ENCODE measurements around the gene SCGN.

Gene SCGN

GRCh38 chr6:25640891-25641290 is 11.1 kb upstream of the SCGN start:
- no peak for DNase-seq (ENCODE audit: low read depth, low spot score)

DNA sequence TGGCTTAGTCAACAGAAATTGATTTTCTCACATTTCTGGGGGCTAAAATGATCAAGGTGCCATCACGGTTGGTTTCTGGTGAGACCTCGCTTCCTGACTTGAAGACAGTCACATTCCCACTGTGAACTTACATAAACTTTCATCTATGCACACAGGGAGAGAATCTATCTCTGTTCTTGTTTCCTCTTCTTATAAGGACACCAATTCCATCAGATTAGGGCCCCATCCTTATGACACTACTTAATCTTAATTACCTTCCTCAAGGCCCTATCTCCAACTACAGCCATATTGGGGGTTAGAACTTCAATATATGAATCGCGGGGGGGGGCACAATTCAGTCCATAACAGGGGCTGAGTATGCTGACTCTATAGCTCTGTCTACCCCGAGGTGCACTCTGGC is 10.6 kb upstream of the SCGN start:
- no peak for DNase-seq (ENCODE audit: low read depth, low spot score)

DNA sequence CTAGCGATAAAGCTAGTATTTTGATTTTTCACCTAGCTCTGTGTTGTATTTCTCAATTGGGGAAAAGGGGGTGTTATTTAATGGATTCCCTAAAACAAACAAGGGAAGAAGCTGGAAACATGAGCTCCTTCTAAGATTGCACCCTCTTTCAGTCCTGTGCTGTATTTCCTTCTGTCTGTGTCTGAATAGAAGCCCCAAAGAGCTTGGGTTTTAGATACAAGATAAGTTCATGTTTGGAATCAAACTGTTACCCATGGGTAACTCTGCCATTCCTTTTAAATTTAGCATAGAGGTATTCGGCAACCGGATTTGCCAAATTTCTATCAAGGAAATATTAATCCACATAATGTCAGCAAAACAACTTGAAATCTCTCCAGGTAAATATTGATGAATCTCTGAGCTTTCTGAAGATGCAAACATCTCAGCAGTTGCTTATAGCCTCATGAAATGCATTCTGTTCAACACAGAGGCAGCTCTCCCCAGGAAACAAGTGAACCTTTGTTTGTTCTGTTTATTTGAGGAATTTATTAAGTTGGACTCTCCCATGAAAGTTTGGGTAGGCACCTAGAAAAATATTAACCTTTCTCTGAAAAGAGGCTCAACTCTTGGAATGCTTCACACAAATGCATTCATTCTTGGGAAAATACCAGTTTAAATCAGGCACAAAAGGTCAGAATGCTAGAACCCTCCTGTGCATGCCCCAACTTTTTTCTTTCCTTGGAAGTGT is 9.9 kb upstream of the SCGN start:
- no peak for DNase-seq (ENCODE audit: low read depth, low spot score)

DNA sequence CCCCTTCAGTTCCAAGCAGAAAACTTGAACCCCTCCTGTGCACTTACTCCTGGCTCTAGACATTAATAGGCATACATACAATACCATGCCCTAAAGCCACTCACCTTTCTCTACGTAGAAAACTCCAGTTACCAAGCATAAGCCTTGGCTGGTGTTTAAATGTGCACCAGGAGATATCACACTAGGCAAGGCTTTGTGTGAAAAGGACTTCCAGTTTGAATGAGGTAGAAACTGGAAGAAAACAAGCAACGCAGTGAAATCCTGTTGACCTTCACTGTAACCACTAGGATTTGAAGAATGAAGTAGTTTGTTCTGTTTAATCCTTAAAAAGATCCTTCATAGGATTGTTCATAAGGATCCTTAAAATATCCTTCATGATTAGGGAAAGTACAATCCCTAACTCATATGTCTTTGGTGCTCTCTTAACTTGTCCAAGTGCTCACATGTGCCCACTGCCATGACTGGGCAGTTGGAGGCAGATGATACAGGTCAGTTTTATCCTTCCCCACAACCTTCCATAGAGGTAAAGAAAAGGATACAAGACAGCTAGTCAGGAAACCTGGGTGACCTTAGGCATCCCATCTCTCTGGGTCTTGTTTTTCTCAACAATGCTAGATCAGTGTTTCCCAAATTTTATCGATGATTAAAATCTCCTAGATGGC is 9.2 kb upstream of the SCGN start:
- no peak for DNase-seq (ENCODE audit: low read depth, low spot score)

GRCh38 chr6:25645916-25646315 is 6.1 kb upstream of the SCGN start:
- no peak for DNase-seq (ENCODE audit: low read depth, low spot score)

GRCh38 chr6:25649611-25650010 is 2.4 kb upstream of the SCGN start:
- DNase-seq (ENCODE audit: low read depth, low spot score), result no peak

DNA sequence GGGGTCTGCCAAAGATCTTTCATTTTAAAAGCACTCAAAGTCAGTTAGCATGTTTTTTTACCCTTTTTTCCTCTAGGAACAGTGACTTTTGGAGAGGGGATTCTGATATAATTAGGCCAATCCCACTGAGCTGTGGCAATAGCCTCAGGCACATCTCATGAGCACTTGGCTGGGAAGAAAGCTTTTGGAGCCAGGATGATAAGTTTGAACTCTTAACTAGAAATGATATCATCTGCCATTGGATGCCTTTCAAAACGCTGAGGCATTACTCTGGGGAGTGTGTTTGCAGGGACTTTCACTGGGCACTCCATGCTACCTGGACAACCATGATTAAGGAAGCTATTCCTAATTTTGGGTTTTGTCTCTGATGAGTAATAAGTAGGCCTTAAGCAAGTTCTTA is 3.7 kb downstream of the SCGN start:
- DNase-seq (ENCODE audit: low read depth, low spot score), result no peak

GRCh38 chr6:25659633-25660368 is 7.8 kb downstream of the SCGN start:
- DNase-seq (ENCODE audit: low read depth, low spot score), result no peak

DNA sequence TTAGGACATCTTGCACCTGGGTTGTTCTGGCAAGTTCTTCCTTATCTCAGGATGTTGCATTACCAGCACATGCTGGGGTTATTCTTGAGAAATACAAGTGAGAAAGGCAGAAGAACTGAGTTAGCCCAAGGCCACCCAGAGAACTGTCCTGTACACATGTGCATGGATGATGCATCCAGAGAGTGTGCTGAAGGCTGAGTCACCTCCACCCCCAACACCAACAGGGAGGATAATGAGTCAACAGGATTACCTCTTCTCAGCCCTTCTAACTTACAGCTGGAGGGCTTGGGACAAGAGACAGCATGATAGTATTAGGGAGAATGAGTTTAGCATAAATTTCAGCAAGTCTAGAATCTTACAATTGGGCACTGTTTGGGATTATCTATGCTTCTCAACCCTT is 8.5 kb downstream of the SCGN start:
- DNase-seq (ENCODE audit: low read depth, low spot score), result no peak

DNA sequence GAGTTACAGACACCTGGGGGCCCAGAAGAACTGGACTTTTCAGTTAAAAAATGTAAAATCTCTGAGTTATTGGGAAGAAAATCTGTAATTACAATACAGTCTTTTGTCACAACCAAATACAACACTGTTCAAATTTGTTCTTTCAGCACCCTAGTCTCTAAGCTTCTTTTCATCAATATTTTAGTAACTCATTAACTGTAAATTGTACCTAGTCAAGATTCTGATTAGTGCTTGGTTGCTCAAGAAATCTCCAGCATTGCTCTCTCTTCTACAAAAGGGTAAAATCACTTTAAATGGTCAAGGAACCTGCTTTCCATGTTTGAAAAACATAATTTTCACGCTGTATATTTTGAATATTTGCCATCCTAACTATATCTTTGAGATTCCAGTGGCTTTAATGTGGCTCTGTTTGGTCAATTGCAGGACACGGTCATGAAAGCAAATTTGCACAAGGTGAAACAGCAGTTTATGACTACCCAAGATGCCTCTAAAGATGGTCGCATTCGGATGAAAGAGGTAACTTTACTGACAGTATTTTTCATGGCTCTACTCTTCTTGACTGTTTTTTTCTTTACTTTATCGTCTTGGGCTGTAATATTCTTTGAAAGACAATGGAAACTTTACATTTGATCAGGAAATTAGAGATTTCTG is 9.2 kb downstream of the SCGN start:
- DNase-seq (ENCODE audit: low read depth, low spot score), result no peak

DNA sequence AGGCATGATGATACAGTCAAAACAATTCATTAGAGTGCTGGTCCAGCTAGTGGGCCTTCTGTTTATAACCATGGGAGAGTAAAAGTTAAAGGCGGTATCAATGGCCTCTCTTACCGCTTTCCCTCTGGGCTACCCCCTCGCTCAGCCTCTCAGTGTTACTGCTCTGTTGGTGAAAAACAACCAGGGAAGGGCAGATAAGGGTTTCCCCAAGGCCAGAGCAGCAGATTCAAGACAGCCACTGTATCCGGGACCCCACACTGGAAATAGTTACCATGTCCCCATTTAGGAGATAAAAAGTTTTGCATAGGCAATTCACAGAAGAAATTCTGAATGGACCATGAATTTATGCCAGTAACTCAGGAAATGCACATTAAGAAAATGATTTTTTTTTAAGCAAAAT is 13.4 kb downstream of the SCGN start:
- no peak for DNase-seq (ENCODE audit: low read depth, low spot score)

- DNase-seq (ENCODE audit: low read depth, low spot score), result no peak
These were observed 17.4 kb downstream of the SCGN start for GRCh38 chr6:25669413-25669812.

GRCh38 chr6:25670208-25670607 is 18.2 kb downstream of the SCGN start:
- no peak for DNase-seq (ENCODE audit: low read depth, low spot score)

DNA sequence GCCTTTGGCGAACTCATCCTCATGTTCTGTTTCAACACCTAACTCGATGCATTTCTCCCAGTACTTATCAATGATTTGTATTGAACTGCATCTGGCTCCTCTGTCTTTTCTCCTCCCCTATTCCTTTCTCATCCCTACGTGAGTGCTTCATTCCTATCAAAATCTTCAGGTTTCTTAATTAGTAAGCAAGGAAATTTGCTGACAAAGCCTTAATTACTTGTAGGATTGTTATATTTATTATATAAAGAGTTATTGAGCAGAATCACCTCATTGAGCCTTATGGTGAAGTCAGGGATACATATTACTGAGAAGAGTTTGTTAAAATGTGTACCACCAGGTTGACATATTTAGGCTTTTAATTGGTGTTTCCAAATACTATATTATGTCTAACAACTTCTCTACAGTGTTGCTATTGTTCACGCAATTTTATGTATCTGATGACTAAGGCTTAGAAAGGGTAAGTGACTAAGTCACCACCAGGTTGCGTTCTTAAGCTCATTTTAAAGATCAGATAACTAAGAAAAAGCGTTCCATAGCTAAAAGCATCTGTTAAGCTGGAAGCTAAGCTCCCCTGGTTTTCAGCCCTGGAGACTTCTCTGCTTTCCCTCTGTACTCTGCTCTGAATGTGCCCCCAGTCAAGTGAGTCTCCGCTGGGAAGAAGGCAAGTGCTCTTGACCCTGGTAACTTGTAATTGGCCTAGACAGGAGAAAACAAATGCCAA is 18.9 kb downstream of the SCGN start:
- no peak for DNase-seq (ENCODE audit: low read depth, low spot score)

GRCh38 chr6:25671652-25672051 is 19.6 kb downstream of the SCGN start:
- DNase-seq (ENCODE audit: low read depth, low spot score), result no peak

DNA sequence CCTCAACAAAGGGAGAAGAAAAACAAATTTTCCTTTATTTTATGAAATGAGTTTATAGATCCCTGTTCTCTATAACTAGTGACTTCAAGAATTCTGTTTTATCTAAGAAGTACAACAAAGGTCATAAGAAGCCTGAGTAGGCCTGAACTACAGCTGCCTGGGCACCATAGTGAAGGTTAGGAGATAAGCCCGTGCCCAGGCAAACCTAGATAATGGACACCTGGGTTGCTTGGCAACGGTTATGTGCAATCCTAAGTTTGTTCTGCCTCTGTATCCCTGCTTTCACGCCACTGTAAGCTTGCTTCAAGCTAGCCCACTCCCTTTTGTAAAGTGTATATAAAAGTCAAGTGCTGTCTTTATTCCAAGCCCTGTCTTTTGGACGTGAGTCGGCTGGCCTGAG is 23.2 kb downstream of the SCGN start:
- DNase-seq (ENCODE audit: low read depth, low spot score), result no peak

DNA sequence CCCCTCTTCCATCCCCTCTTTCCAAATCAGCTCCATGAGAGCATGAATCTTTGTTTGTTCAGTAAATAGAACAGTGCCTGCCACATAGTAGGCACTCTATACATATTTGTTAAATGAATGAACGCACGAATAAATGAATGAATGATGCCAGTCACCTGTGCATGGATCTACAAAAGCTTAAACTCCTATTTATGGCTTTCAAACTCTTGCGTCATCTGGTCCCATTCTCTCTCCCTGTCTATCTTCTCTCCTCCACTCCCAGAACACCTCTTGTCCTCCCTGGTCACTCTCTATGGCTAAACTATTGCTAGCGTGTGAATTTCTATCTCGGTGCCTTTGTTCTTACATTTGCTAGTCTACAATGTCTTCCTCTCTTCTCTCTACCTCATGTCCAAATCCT is 24.8 kb downstream of the SCGN start:
- DNase-seq (ENCODE audit: low read depth, low spot score), result no peak

DNA sequence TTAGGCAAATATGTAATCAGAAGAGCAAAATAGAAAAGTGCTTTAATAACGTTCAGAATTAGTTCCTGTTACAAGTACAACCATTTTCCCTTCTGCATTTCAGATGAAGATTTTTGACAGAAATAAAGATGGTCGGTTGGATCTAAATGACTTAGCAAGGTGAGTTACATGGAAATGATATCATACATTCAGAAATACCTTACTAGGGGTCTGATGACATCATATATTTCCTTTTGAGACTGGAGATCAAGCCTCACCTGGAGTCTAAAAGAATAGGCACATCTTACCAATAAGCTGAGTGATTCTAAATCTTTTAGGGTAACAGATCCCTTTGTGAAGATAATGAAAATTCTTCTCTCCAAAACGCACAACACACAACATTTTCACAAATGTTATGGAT is 29.8 kb downstream of the SCGN start:
- DNase-seq (ENCODE audit: low read depth, low spot score), result no peak

DNA sequence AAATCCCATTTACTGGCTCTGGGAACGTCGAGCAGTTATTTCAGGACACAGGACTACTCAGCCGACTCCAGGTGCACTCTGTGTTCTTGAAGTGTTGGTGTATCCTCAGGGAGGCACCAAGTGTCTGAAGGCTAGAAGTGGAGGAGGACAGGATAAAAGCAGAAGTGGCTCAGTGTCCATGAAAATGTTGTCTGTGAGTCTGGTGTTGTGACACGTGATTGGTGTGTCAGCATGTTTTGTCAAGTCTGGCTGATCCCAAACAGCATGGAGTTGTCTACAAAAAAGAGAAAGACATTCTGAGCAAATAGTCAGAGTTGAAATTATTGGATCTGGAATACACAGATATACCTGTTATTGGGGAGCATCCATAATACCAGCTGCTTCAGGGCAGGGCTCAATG is 30.3 kb downstream of the SCGN start:
- DNase-seq (ENCODE audit: low read depth, low spot score), result no peak

DNA sequence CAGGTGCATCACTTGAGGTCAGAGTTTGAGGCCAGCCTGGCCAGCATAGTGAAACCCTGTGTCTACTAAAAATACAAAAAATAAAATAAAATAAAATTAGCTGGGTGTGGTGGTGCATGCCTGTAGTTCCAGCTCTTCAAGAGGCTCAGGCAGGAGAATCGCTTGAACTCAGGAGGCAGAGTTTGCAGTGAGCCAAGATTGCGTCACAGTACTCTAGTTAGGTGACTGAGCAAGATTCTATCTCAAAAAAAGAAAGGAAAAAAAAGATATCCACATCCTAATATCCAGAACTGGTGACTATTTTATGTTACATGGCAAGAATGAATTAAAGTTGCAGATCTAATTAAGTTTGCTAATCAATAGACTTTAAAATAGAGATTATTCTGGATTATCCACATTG is 32.5 kb downstream of the SCGN start:
- DNase-seq (ENCODE audit: low read depth, low spot score), result no peak

DNA sequence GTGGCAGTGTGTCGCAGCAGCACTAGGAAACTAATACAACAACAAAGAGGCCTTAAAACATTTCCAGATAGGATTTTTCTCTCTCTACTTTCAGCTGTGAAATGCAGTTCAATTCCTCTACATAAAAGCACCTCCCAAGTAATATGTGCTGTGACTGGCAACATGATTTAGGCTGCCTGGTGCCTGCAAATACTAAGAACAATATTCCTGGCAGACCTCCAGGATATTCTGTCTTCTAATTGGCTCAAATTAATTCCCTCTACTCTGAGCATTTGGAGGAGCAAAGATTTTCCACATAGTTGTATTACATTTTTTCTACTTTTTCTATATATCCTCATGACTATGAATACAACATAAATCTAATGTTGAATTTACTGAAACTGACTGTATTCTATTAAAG is 33.2 kb downstream of the SCGN start:
- no peak for DNase-seq (ENCODE audit: low read depth, low spot score)

DNA sequence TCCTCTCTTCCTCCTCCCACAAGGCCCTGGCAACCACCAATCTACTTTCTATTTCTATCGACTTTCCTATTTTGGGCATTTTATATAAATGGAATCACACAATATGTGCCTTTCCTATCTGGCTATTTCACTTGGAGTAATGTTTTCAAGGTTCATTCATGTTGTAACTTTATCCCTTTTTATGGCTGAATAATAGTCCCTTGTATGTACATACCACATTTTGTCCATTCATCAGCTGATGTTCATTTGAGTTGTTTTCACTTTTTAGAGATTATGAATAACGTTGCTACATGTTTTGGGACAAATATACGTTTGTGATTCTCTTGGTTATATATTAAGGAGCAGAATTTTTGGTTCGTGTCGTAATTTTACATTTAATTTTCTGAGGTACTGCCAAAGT is 33.9 kb downstream of the SCGN start:
- no peak for DNase-seq (ENCODE audit: low read depth, low spot score)
